DOHH2 (cell line): Measurements from ENCODE around the gene PPFIA4.

Experiments used
- H3F3A ChIP-seq: fragments of 200-600 bp; sonication (generic), shearing (Covaris generic); 2 replicates; pipeline ENCODE4 v1.6.0; 2016; ENCODE audit warnings: antibody characterized with exemption, mild to moderate bottlenecking; ENCODE audit not compliant: control insufficient read depth, insufficient read depth
- H3K27ac ChIP-seq: fragments of 200-600 bp; sonication (generic); 2 replicates; pipeline ENCODE4 v1.5.1; 2014; ENCODE audit warnings: low read depth, mild to moderate bottlenecking, low read length, moderate library complexity
- H3K27me3 ChIP-seq: fragments of 200-600 bp; sonication (generic); 2 replicates; pipeline ENCODE4 v1.6.1; 2014; ENCODE audit warnings: mild to moderate bottlenecking, low read length, mixed read lengths; ENCODE audit not compliant: control insufficient read depth
- H3K36me3 ChIP-seq: fragments of 200-600 bp; sonication (generic); 2 replicates; pipeline ENCODE4 v1.6.1; 2014; ENCODE audit warnings: mild to moderate bottlenecking, low read length, moderate library complexity, mixed read lengths; ENCODE audit not compliant: control insufficient read depth
- H3K4me1 ChIP-seq: fragments of 200-600 bp; sonication (generic); 2 replicates; pipeline ENCODE4 v1.6.1; 2014; ENCODE audit warnings: mild to moderate bottlenecking, low read length, mixed read lengths; ENCODE audit not compliant: control insufficient read depth
- H3K4me2 ChIP-seq: fragments of 200-600 bp; sonication (generic); 2 replicates; pipeline ENCODE4 v1.6.0; 2014; ENCODE audit warnings: mild to moderate bottlenecking, low read length, moderate library complexity
- H3K4me3 ChIP-seq: fragments of 200-600 bp; sonication (generic); 2 replicates; pipeline ENCODE4 v1.5.1; 2014; ENCODE audit warnings: mild to moderate bottlenecking, low read length, mixed read lengths
- H3K79me2 ChIP-seq: fragments of 200-600 bp; sonication (generic); 2 replicates; pipeline ENCODE4 v1.6.1; 2014; ENCODE audit warnings: mild to moderate bottlenecking, low read length, mixed read lengths; ENCODE audit not compliant: control insufficient read depth
- H3K9me2 ChIP-seq: fragments of 200-600 bp; sonication (generic); replicated peaks from 2 replicates; pipeline ENCODE4 v1.6.1; 2014; ENCODE audit warnings: mild to moderate bottlenecking, low read length, mixed read lengths; ENCODE audit not compliant: control insufficient read depth
- H3K9me3 ChIP-seq: fragments of 200-600 bp; sonication (generic); 2 replicates; pipeline ENCODE4 v1.6.1; 2014; ENCODE audit warnings: antibody characterized with exemption, low read length, mixed read lengths; ENCODE audit not compliant: control insufficient read depth, insufficient read depth
- H4K20me1 ChIP-seq: fragments of 200-600 bp; sonication (generic); 2 replicates; pipeline ENCODE4 v1.6.0; 2014; ENCODE audit warnings: low read depth, mild to moderate bottlenecking, antibody characterized with exemption, low read length, moderate library complexity; ENCODE audit not compliant: control insufficient read depth, insufficient read depth
- CTCF ChIP-seq: fragments of 200-600 bp; sonication (generic); IDR thresholded peaks from one replicate; pipeline ENCODE4 v1.5.1; 2014; ENCODE audit warnings: antibody characterized with exemption, mild to moderate bottlenecking, low read depth, low read length; ENCODE audit not compliant: poor library complexity, severe bottlenecking
- EZH2phosphoT487 ChIP-seq: fragments of 200-600 bp; sonication (generic); IDR thresholded peaks from 2 replicates; pipeline ENCODE4 v1.6.1; 2017; ENCODE audit warnings: borderline replicate concordance, mild to moderate bottlenecking, antibody characterized with exemption, low read length, moderate library complexity, mixed read lengths

Gene PPFIA4

GRCh38 chr1:203056012-203056411 is 29.7 kb downstream of the PPFIA4 start:
- Histone ChIP-seq H3K9me3 (no peaks in the 10 kb centered on the region), H3K79me2 (no peaks in the 10 kb centered on the region), H3F3A (no peaks in the 10 kb centered on the region), H3K27ac (no peak overlapping the region), H3K4me3 (no peak overlapping the region), H3K4me2 (no peak overlapping the region), H3K36me3 (no peaks in the 10 kb centered on the region), H3K9me2 (no peaks in the 10 kb centered on the region), H4K20me1 (no peaks in the 10 kb centered on the region), H3K27me3 (no peaks in the 10 kb centered on the region; the same call in 1 of the 2 replicates), H3K4me1 (no peaks in the 10 kb centered on the region)
- TF ChIP-seq EZH2phosphoT487 (no peak), CTCF (no peak)

- no peaks in the 10 kb centered on the region for H3K9me3 ChIP-seq
- H3K4me1 ChIP-seq: no peaks in the 10 kb centered on the region
- no peak overlapping the region for H3K4me3 ChIP-seq
- no peaks in the 10 kb centered on the region for H3K9me2 ChIP-seq
- no peaks in the 10 kb centered on the region; the same call in 1 of the 2 replicates for H3K27me3 ChIP-seq
- no peak overlapping the region for H3K27ac ChIP-seq
- no peaks in the 10 kb centered on the region for H3K36me3 ChIP-seq
- H4K20me1 ChIP-seq: no peaks in the 10 kb centered on the region
- H3F3A ChIP-seq: no peaks in the 10 kb centered on the region
- no peak overlapping the region for H3K4me2 ChIP-seq
- H3K79me2 ChIP-seq: no peaks in the 10 kb centered on the region
- TF ChIP-seq EZH2phosphoT487 (no peak), CTCF (peak; percentile 47)
These were observed 30.2 kb downstream of the PPFIA4 start for GRCh38 chr1:203056516-203056915.

GRCh38 chr1:203057911-203058675 is 31.8 kb downstream of the PPFIA4 start:
- no peaks in the 10 kb centered on the region for H3K36me3 ChIP-seq
- H4K20me1 ChIP-seq: no peaks in the 10 kb centered on the region
- no peaks in the 10 kb centered on the region; the same call in 1 of the 2 replicates for H3K27me3 ChIP-seq
- H3K9me3 ChIP-seq: no peaks in the 10 kb centered on the region
- H3K79me2 ChIP-seq: no peaks in the 10 kb centered on the region
- no peak overlapping the region for H3K27ac ChIP-seq
- no peaks in the 10 kb centered on the region for H3K9me2 ChIP-seq
- no peak overlapping the region for H3K4me2 ChIP-seq
- TF ChIP-seq EZH2phosphoT487: no peak
- no peak for TF ChIP-seq CTCF
- no peak overlapping the region for H3K4me3 ChIP-seq
- no peaks in the 10 kb centered on the region for H3F3A ChIP-seq
- H3K4me1 ChIP-seq: no peaks in the 10 kb centered on the region
